GM23338 (cell line): ENCODE data around the gene BARX2. TPM values are rescaled to one million over a fixed set of nuclear protein-coding genes. Genes with fewer than 3 reads are reported as not detected.

Experiments used
- ATAC-seq: fragments of 200-7000 bp; cut with Tn5 transposase; 3 replicates; pipeline ENCODE4 v1.9.1; 2020
- DNase-seq: peaks from one replicate; pipeline ENCODE4 v3.0.0-alpha.2; 2015; ENCODE audit warnings: low spot score
- H2AFZ ChIP-seq: fragments of 200-600 bp; sonication (generic); 2 replicates; pipeline ENCODE4 v1.8.0; 2016; ENCODE audit warnings: antibody characterized with exemption, mild to moderate bottlenecking, moderate library complexity
- H3F3A ChIP-seq: fragments of 200-600 bp; sonication (generic); replicated peaks from 2 replicates; pipeline ENCODE4 v1.8.0; 2017; ENCODE audit warnings: antibody characterized with exemption, mixed run types, low read depth
- H3K27ac ChIP-seq: fragments of 200-600 bp; sonication (generic); 2 replicates; pipeline ENCODE4 v1.6.1; 2016; ENCODE audit warnings: low read depth
- H3K27me3 ChIP-seq: fragments of 200-600 bp; sonication (generic); 2 replicates; pipeline ENCODE4 v1.8.0; 2016; ENCODE audit warnings: mild to moderate bottlenecking, mixed run types, moderate library complexity; ENCODE audit not compliant: insufficient read depth
- H3K36me3 ChIP-seq: fragments of 200-600 bp; sonication (generic); 2 replicates; pipeline ENCODE4 v1.8.0; 2016; ENCODE audit warnings: mild to moderate bottlenecking; ENCODE audit not compliant: insufficient read depth
- H3K4me1 ChIP-seq: fragments of 200-600 bp; sonication (generic); 2 replicates; pipeline ENCODE4 v1.8.0; 2016; ENCODE audit warnings: mild to moderate bottlenecking, moderate library complexity; ENCODE audit not compliant: insufficient read depth
- H3K4me2 ChIP-seq: fragments of 200-600 bp; sonication (generic); 2 replicates; pipeline ENCODE4 v1.7.1; 2017; ENCODE audit warnings: mixed run types
- H3K4me3 ChIP-seq: fragments of 200-600 bp; sonication (generic); 2 replicates; pipeline ENCODE4 v1.6.1; 2016; ENCODE audit warnings: mixed run types
- H3K79me2 ChIP-seq: fragments of 200-600 bp; sonication (generic); replicated peaks from 2 replicates; pipeline ENCODE4 v1.8.0; 2017; ENCODE audit warnings: mild to moderate bottlenecking; ENCODE audit not compliant: insufficient read depth
- H3K9me2 ChIP-seq: fragments of 200-600 bp; sonication (generic); 2 replicates; pipeline ENCODE4 v1.8.0; 2017; ENCODE audit not compliant: insufficient read depth
- H4K20me1 ChIP-seq: fragments of 200-600 bp; sonication (generic); replicated peaks from 2 replicates; pipeline ENCODE4 v1.8.0; 2017; ENCODE audit warnings: mild to moderate bottlenecking; ENCODE audit not compliant: insufficient read depth
- H3K27ac Mint-ChIP-seq: 2 replicates; pipeline ENCODE4 v1.8.0; 2020; ENCODE audit warnings: inconsistent platforms, mild to moderate bottlenecking, moderate library complexity, mixed read lengths
- H3K27me3 Mint-ChIP-seq: 3 replicates; pipeline ENCODE4 v1.8.0; 2022; ENCODE audit warnings: low read depth, mild to moderate bottlenecking, moderate library complexity, mixed read lengths, inconsistent platforms; ENCODE audit not compliant: insufficient read depth, poor library complexity
- H3K36me3 Mint-ChIP-seq: 3 replicates; pipeline ENCODE4 v1.8.0; 2021; ENCODE audit warnings: low read depth, mild to moderate bottlenecking, inconsistent platforms, moderate library complexity, mixed read lengths
- H3K4me1 Mint-ChIP-seq: 3 replicates; pipeline ENCODE4 v1.8.0; 2020; ENCODE audit warnings: mild to moderate bottlenecking, inconsistent platforms, mixed read lengths
- H3K4me3 Mint-ChIP-seq: 3 replicates; pipeline ENCODE4 v1.8.0; 2021; ENCODE audit warnings: moderate library complexity, mild to moderate bottlenecking, inconsistent platforms, mixed read lengths
- H3K9me3 Mint-ChIP-seq: 3 replicates; pipeline ENCODE4 v1.8.0; 2020; ENCODE audit warnings: moderate library complexity, mild to moderate bottlenecking, inconsistent platforms, mixed read lengths
- CREB1 ChIP-seq: fragments of 250-450 bp; sonication (Bioruptor Pico); IDR thresholded peaks from 2 replicates; pipeline ENCODE4 v1.5.0; 2020; ENCODE audit warnings: low read depth, mild to moderate bottlenecking, moderate library complexity
- EZH2 ChIP-seq: fragments of 200-600 bp; sonication (generic); IDR thresholded peaks from one replicate; pipeline ENCODE4 v1.8.0; 2017; ENCODE audit warnings: antibody characterized with exemption, mild to moderate bottlenecking, low read depth; ENCODE audit not compliant: unreplicated experiment
- NANOG ChIP-seq: IDR thresholded peaks from 2 replicates; pipeline ENCODE4 v1.6.1; 2016; ENCODE audit warnings: antibody characterized with exemption, borderline replicate concordance
- ZNF114 ChIP-seq: fragments of 250-450 bp; sonication (Bioruptor Pico); IDR thresholded peaks from 2 replicates; pipeline ENCODE4 v1.5.0; 2020; ENCODE audit warnings: mild to moderate bottlenecking, moderate library complexity
- polyA plus RNA-seq: library from polyadenylated mRNA; unstranded; fragments of >200 nt; fragmentation: Nextera tagmentation; extraction: Ambion mirVana; gene quantifications from 2 replicates; pipeline ENCODE4 v1.2.1, GENCODE V29; 2016
- total RNA-seq: library from RNA; depleted of rRNA; stranded (reverse); fragments of >200 nt; shearing (Covaris generic); gene quantifications from 2 replicates; pipeline ENCODE4 v1.2.3, GENCODE V29; 2014
- TF ChIP-seq, protein P1 (sequence below): IDR thresholded peaks from one replicate; pipeline ENCODE4 v1.6.1; 2018; ENCODE audit warnings: antibody characterized with exemption; ENCODE audit not compliant: unreplicated experiment
- TF ChIP-seq, protein P2 (sequence below): fragments of 250-450 bp; sonication (Bioruptor Pico); IDR thresholded peaks from 2 replicates; pipeline ENCODE4 v1.5.0; 2020; ENCODE audit warnings: mild to moderate bottlenecking, moderate library complexity
- TF ChIP-seq, protein P3 (sequence below), 2 experiments: fragments of 200-600 bp in 1 of 2; sonication (generic) in 1 of 2; conservative IDR thresholded peaks; 2 replicates each; pipeline versions ENCODE4 v1.5.1 to v1.6.1; 2016 to 2017; ENCODE audit warnings: antibody characterized with exemption in 2 of 2, low read depth in 2 of 2, mild to moderate bottlenecking in 2 of 2, moderate library complexity in 1 of 2

BARX2 gene
- total and polyA plus RNA-seq, 2 experiments from 2014 or later = not detected

- TF ChIP-seq, protein P1, sequence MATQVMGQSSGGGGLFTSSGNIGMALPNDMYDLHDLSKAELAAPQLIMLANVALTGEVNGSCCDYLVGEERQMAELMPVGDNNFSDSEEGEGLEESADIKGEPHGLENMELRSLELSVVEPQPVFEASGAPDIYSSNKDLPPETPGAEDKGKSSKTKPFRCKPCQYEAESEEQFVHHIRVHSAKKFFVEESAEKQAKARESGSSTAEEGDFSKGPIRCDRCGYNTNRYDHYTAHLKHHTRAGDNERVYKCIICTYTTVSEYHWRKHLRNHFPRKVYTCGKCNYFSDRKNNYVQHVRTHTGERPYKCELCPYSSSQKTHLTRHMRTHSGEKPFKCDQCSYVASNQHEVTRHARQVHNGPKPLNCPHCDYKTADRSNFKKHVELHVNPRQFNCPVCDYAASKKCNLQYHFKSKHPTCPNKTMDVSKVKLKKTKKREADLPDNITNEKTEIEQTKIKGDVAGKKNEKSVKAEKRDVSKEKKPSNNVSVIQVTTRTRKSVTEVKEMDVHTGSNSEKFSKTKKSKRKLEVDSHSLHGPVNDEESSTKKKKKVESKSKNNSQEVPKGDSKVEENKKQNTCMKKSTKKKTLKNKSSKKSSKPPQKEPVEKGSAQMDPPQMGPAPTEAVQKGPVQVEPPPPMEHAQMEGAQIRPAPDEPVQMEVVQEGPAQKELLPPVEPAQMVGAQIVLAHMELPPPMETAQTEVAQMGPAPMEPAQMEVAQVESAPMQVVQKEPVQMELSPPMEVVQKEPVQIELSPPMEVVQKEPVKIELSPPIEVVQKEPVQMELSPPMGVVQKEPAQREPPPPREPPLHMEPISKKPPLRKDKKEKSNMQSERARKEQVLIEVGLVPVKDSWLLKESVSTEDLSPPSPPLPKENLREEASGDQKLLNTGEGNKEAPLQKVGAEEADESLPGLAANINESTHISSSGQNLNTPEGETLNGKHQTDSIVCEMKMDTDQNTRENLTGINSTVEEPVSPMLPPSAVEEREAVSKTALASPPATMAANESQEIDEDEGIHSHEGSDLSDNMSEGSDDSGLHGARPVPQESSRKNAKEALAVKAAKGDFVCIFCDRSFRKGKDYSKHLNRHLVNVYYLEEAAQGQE = no peak
- no peak for TF ChIP-seq NANOG
- TF ChIP-seq, protein P2, sequence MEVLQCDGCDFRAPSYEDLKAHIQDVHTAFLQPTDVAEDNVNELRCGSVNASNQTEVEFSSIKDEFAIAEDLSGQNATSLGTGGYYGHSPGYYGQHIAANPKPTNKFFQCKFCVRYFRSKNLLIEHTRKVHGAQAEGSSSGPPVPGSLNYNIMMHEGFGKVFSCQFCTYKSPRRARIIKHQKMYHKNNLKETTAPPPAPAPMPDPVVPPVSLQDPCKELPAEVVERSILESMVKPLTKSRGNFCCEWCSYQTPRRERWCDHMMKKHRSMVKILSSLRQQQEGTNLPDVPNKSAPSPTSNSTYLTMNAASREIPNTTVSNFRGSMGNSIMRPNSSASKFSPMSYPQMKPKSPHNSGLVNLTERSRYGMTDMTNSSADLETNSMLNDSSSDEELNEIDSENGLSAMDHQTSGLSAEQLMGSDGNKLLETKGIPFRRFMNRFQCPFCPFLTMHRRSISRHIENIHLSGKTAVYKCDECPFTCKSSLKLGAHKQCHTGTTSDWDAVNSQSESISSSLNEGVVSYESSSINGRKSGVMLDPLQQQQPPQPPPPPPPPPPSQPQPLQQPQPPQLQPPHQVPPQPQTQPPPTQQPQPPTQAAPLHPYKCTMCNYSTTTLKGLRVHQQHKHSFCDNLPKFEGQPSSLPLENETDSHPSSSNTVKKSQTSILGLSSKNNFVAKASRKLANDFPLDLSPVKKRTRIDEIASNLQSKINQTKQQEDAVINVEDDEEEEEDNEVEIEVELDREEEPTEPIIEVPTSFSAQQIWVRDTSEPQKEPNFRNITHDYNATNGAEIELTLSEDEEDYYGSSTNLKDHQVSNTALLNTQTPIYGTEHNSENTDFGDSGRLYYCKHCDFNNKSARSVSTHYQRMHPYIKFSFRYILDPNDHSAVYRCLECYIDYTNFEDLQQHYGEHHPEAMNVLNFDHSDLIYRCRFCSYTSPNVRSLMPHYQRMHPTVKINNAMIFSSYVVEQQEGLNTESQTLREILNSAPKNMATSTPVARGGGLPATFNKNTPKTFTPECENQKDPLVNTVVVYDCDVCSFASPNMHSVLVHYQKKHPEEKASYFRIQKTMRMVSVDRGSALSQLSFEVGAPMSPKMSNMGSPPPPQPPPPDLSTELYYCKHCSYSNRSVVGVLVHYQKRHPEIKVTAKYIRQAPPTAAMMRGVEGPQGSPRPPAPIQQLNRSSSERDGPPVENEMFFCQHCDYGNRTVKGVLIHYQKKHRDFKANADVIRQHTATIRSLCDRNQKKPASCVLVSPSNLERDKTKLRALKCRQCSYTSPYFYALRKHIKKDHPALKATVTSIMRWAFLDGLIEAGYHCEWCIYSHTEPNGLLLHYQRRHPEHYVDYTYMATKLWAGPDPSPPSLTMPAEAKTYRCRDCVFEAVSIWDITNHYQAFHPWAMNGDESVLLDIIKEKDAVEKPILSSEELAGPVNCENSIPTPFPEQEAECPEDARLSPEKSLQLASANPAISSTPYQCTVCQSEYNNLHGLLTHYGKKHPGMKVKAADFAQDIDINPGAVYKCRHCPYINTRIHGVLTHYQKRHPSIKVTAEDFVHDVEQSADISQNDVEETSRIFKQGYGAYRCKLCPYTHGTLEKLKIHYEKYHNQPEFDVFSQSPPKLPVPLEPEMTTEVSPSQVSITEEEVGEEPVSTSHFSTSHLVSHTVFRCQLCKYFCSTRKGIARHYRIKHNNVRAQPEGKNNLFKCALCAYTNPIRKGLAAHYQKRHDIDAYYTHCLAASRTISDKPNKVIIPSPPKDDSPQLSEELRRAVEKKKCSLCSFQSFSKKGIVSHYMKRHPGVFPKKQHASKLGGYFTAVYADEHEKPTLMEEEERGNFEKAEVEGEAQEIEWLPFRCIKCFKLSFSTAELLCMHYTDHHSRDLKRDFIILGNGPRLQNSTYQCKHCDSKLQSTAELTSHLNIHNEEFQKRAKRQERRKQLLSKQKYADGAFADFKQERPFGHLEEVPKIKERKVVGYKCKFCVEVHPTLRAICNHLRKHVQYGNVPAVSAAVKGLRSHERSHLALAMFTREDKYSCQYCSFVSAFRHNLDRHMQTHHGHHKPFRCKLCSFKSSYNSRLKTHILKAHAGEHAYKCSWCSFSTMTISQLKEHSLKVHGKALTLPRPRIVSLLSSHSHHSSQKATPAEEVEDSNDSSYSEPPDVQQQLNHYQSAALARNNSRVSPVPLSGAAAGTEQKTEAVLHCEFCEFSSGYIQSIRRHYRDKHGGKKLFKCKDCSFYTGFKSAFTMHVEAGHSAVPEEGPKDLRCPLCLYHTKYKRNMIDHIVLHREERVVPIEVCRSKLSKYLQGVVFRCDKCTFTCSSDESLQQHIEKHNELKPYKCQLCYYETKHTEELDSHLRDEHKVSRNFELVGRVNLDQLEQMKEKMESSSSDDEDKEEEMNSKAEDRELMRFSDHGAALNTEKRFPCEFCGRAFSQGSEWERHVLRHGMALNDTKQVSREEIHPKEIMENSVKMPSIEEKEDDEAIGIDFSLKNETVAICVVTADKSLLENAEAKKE = no peak
- no peak for TF ChIP-seq EZH2
- TF ChIP-seq CREB1 (CRISPR knock-in tag) = no peak
- TF ChIP-seq, protein P3, sequence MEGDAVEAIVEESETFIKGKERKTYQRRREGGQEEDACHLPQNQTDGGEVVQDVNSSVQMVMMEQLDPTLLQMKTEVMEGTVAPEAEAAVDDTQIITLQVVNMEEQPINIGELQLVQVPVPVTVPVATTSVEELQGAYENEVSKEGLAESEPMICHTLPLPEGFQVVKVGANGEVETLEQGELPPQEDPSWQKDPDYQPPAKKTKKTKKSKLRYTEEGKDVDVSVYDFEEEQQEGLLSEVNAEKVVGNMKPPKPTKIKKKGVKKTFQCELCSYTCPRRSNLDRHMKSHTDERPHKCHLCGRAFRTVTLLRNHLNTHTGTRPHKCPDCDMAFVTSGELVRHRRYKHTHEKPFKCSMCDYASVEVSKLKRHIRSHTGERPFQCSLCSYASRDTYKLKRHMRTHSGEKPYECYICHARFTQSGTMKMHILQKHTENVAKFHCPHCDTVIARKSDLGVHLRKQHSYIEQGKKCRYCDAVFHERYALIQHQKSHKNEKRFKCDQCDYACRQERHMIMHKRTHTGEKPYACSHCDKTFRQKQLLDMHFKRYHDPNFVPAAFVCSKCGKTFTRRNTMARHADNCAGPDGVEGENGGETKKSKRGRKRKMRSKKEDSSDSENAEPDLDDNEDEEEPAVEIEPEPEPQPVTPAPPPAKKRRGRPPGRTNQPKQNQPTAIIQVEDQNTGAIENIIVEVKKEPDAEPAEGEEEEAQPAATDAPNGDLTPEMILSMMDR (conservative IDR thresholded peaks at IDR 0.05; ENCODE audit: low read depth in 2 of 2) = no peak
- no peak for TF ChIP-seq ZNF114 (CRISPR knock-in tag)
- Mint-ChIP-seq H3K36me3 (no peaks in the 10 kb centered on the region), H3K4me1 (peaks cover 8% of the 10 kb centered on the region), H3K9me3 (peaks cover 9% of the 10 kb centered on the region; the same call in 1 of the 3 replicates), H3K27ac (no peak overlapping the region; the same call in 1 of the 2 replicates), H3K27me3 (peaks cover 3% of the 10 kb centered on the region), H3K4me3 (no peak overlapping the region)
- Histone ChIP-seq H3K4me2 (no peak overlapping the region), H3K36me3 (no peaks in the 10 kb centered on the region), H4K20me1 (no peaks in the 10 kb centered on the region), H3K4me3 (no peak overlapping the region), H2AFZ (no peak overlapping the region), H3K79me2 (no peaks in the 10 kb centered on the region), H3K9me2 (no peaks in the 10 kb centered on the region), H3K4me1 (0 out of 2 replicates have a peak, but pooled peaks cover 6% of the 10 kb centered on the region), H3K27me3 (no peaks in the 10 kb centered on the region), H3K27ac (no peak overlapping the region), H3F3A (no peaks in the 10 kb centered on the region)
- ATAC-seq (no peak), DNase-seq (no peak)
These were observed 70.9 kb downstream of the BARX2 start for GRCh38 chr11:129446572-129446971.
